ENCODE data around the gene OR2AT4.
"Not testable (repeated sequence)": the region's sequence is repeated elsewhere in the genome, so short reads cannot be mapped to it uniquely, and the experiment has no call there.

The OR2AT4 gene

DNA sequence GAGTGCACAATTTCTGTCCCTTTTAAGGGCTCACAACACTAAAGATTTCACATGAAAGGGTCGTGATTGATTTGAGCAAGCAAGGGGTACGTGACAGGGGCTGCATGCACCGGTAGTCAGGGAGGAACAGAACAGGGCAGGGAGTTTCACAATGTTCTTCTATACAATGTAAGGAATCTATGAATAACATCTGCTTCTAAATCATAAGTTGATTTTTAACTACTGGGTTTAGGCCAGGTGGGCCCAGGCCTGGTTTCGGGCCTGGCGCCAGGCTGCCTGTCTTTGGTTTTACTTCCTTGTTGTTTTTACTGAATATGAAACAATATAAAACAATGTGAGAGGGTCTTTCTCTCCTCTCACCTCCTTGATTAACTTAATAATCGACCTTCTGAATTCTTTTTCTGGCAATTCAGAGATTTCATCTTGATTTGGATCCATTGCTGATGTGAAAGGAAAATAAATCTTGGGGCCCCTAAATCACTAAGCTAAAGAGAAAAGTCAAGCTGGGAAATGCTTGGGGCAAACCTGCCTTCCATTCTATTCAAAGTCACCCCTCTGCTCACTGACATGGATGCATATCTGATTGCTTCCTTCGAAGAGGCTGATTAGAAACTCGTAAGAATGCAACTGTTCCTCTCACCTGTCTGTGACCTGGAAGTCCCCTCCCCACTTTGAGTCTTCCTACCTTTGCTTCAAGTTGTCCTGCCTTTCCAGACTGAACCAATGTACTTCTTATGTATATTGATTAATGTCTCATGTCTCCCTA is 47.0 kb downstream of the OR2AT4 start:
- H3K9ac ChIP-seq (ENCODE audit: low read depth in 1 of 2, low read length in 2 of 2); H3K4me3 ChIP-seq (ENCODE audit: low read length in 2 of 2); H3K27ac ChIP-seq (ENCODE audit: low read depth in 2 of 2, low read length in 2 of 2): not testable (repeated sequence)

GRCh38 chr11:75047191-75047590 is 49.5 kb downstream of the OR2AT4 start:
- Histone ChIP-seq H3K9ac (ENCODE audit: low read depth in 1 of 2, low read length in 2 of 2) (no peak overlapping the region), H3K27me3 (ENCODE audit: control insufficient read depth in 2 of 2, insufficient read depth in 2 of 2, low read length in 2 of 2) (no peaks in the 10 kb centered on the region), H3K27ac (ENCODE audit: low read depth in 2 of 2, low read length in 2 of 2) (no peak overlapping the region), H3K4me1 (ENCODE audit: control insufficient read depth in 2 of 2, insufficient read depth in 2 of 2, low read length in 2 of 2) (no peaks in the 10 kb centered on the region), H3K9me3 (ENCODE audit: control insufficient read depth in 2 of 2, low read length in 2 of 2) (no peaks in the 10 kb centered on the region), H3K36me3 (ENCODE audit: control insufficient read depth in 2 of 2, insufficient read depth in 2 of 2, low read length in 2 of 2) (no peaks in the 10 kb centered on the region), H3K4me3 (ENCODE audit: low read length in 2 of 2) (no peak overlapping the region)

More for the DNA sequence above, 47.0 kb downstream of the OR2AT4 start:
- not testable (repeated sequence) for H3K4me1 ChIP-seq (ENCODE audit: control insufficient read depth in 2 of 2, insufficient read depth in 2 of 2, low read length in 2 of 2); H3K36me3 ChIP-seq (ENCODE audit: control insufficient read depth in 2 of 2, insufficient read depth in 2 of 2, low read length in 2 of 2); H3K27me3 ChIP-seq (ENCODE audit: control insufficient read depth in 2 of 2, insufficient read depth in 2 of 2, low read length in 2 of 2); H3K9me3 ChIP-seq (ENCODE audit: control insufficient read depth in 2 of 2, low read length in 2 of 2)

GRCh38 chr11:75046668-75047067 is 50.0 kb downstream of the OR2AT4 start:
- not testable (repeated sequence) for H3K36me3 ChIP-seq (ENCODE audit: control insufficient read depth in 2 of 2, insufficient read depth in 2 of 2, low read length in 2 of 2); H3K27me3 ChIP-seq (ENCODE audit: control insufficient read depth in 2 of 2, insufficient read depth in 2 of 2, low read length in 2 of 2); H3K4me1 ChIP-seq (ENCODE audit: control insufficient read depth in 2 of 2, insufficient read depth in 2 of 2, low read length in 2 of 2); H3K9me3 ChIP-seq (ENCODE audit: control insufficient read depth in 2 of 2, low read length in 2 of 2); H3K27ac ChIP-seq (ENCODE audit: low read depth in 2 of 2, low read length in 2 of 2); H3K4me3 ChIP-seq (ENCODE audit: low read length in 2 of 2); H3K9ac ChIP-seq (ENCODE audit: low read depth in 1 of 2, low read length in 2 of 2)

DNA sequence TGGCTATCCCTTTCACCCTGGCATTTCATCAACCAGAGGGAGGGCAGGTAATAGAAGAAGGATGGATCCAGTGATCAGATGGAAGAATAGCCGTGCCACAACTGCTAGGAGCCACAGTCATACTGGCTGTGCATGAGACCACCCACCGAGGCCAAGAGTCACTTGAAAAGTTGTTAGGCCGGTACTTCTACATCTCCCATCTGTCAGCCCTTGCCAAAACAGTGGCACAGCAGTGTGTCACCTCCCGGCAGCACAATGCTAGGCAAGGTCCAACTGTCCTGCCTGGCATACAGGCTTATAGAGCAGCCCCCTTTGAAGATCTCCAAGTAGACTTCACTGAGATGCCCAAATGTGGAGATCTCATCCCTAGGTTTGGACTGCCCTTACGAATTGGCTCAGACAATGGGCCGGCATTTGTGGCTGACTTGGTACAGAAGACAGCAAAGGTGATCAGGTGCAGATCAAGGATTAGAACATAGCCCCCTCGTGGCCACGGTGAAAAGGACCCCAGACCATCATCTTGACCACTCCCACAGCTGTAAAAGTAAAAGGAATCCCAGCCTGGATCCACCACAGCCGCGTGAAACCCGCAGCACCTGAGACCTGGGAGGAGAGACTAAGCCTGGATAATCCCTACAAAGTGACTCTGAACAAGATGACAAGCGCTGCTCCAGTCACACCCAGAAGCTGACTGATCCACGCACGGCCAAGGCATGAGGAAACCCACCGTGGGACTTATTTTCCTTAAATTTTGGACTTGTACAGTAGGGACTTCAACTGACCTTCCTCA is 52.1 kb downstream of the OR2AT4 start:
- not testable (repeated sequence) for H3K27me3 ChIP-seq (ENCODE audit: control insufficient read depth in 2 of 2, insufficient read depth in 2 of 2, low read length in 2 of 2)

DNA sequence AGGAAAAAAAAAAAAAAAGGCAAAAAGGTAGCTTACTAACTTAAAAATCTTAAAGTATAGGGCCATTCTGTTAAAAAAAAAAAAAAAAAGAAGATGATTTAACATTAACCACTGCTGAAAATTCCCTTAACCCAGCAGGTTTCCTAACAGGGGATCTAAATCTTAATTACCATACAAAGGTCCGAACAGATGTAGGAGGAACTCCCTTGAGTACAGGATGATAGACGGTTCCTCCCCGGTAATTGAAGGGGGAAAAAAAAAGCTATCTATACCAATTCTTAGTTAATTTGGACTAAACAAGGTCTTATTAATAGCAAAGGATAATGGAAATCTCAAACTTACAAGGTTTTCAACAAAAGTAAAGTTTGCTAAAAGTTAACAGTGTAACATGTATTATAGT is 54.9 kb downstream of the OR2AT4 start:
- not testable (repeated sequence) for H3K27me3 ChIP-seq (ENCODE audit: control insufficient read depth in 2 of 2, insufficient read depth in 2 of 2, low read length in 2 of 2); H3K36me3 ChIP-seq (ENCODE audit: control insufficient read depth in 2 of 2, insufficient read depth in 2 of 2, low read length in 2 of 2); H3K27ac ChIP-seq (ENCODE audit: low read depth in 2 of 2, low read length in 2 of 2); H3K9ac ChIP-seq (ENCODE audit: low read depth in 1 of 2, low read length in 2 of 2); H3K9me3 ChIP-seq (ENCODE audit: control insufficient read depth in 2 of 2, low read length in 2 of 2); H3K4me3 ChIP-seq (ENCODE audit: low read length in 2 of 2); H3K4me1 ChIP-seq (ENCODE audit: control insufficient read depth in 2 of 2, insufficient read depth in 2 of 2, low read length in 2 of 2)

More for the DNA sequence above, 52.1 kb downstream of the OR2AT4 start:
- not testable (repeated sequence) for H3K9ac ChIP-seq (ENCODE audit: low read depth in 1 of 2, low read length in 2 of 2); H3K27ac ChIP-seq (ENCODE audit: low read depth in 2 of 2, low read length in 2 of 2); H3K9me3 ChIP-seq (ENCODE audit: control insufficient read depth in 2 of 2, low read length in 2 of 2); H3K4me1 ChIP-seq (ENCODE audit: control insufficient read depth in 2 of 2, insufficient read depth in 2 of 2, low read length in 2 of 2); H3K36me3 ChIP-seq (ENCODE audit: control insufficient read depth in 2 of 2, insufficient read depth in 2 of 2, low read length in 2 of 2); H3K4me3 ChIP-seq (ENCODE audit: low read length in 2 of 2)

GRCh38 chr11:75041263-75041662 is 55.4 kb downstream of the OR2AT4 start:
- Histone ChIP-seq H3K9ac (ENCODE audit: low read depth in 1 of 2, low read length in 2 of 2) (no peak overlapping the region), H3K9me3 (ENCODE audit: control insufficient read depth in 2 of 2, low read length in 2 of 2) (no peaks in the 10 kb centered on the region), H3K36me3 (ENCODE audit: control insufficient read depth in 2 of 2, insufficient read depth in 2 of 2, low read length in 2 of 2) (no peaks in the 10 kb centered on the region), H3K4me3 (ENCODE audit: low read length in 2 of 2) (no peak overlapping the region), H3K27me3 (ENCODE audit: control insufficient read depth in 2 of 2, insufficient read depth in 2 of 2, low read length in 2 of 2) (no peaks in the 10 kb centered on the region), H3K27ac (ENCODE audit: low read depth in 2 of 2, low read length in 2 of 2) (no peak overlapping the region), H3K4me1 (ENCODE audit: control insufficient read depth in 2 of 2, insufficient read depth in 2 of 2, low read length in 2 of 2) (no peaks in the 10 kb centered on the region)

GRCh38 chr11:75040167-75040770 is 56.4 kb downstream of the OR2AT4 start:
- Histone ChIP-seq H3K9me3 (ENCODE audit: control insufficient read depth in 2 of 2, low read length in 2 of 2) (no peaks in the 10 kb centered on the region), H3K4me1 (ENCODE audit: control insufficient read depth in 2 of 2, insufficient read depth in 2 of 2, low read length in 2 of 2) (no peaks in the 10 kb centered on the region), H3K27me3 (ENCODE audit: control insufficient read depth in 2 of 2, insufficient read depth in 2 of 2, low read length in 2 of 2) (no peaks in the 10 kb centered on the region), H3K9ac (ENCODE audit: low read depth in 1 of 2, low read length in 2 of 2) (no peak overlapping the region), H3K27ac (ENCODE audit: low read depth in 2 of 2, low read length in 2 of 2) (no peak overlapping the region), H3K4me3 (ENCODE audit: low read length in 2 of 2) (no peak overlapping the region), H3K36me3 (ENCODE audit: control insufficient read depth in 2 of 2, insufficient read depth in 2 of 2, low read length in 2 of 2) (no peaks in the 10 kb centered on the region)

GRCh38 chr11:75035911-75036565 is 60.6 kb downstream of the OR2AT4 start:
- Histone ChIP-seq H3K36me3 (ENCODE audit: control insufficient read depth in 2 of 2, insufficient read depth in 2 of 2, low read length in 2 of 2) (no peaks in the 10 kb centered on the region), H3K9me3 (ENCODE audit: control insufficient read depth in 2 of 2, low read length in 2 of 2) (no peaks in the 10 kb centered on the region), H3K4me1 (ENCODE audit: control insufficient read depth in 2 of 2, insufficient read depth in 2 of 2, low read length in 2 of 2) (no peaks in the 10 kb centered on the region), H3K9ac (ENCODE audit: low read depth in 1 of 2, low read length in 2 of 2) (no peak overlapping the region), H3K4me3 (ENCODE audit: low read length in 2 of 2) (no peak overlapping the region), H3K27ac (ENCODE audit: low read depth in 2 of 2, low read length in 2 of 2) (no peak overlapping the region), H3K27me3 (ENCODE audit: control insufficient read depth in 2 of 2, insufficient read depth in 2 of 2, low read length in 2 of 2) (no peaks in the 10 kb centered on the region)

GRCh38 chr11:75035256-75035655 is 61.4 kb downstream of the OR2AT4 start:
- Histone ChIP-seq H3K9me3 (ENCODE audit: control insufficient read depth in 2 of 2, low read length in 2 of 2) (no peaks in the 10 kb centered on the region), H3K27me3 (ENCODE audit: control insufficient read depth in 2 of 2, insufficient read depth in 2 of 2, low read length in 2 of 2) (no peaks in the 10 kb centered on the region), H3K4me3 (ENCODE audit: low read length in 2 of 2) (no peak overlapping the region), H3K36me3 (ENCODE audit: control insufficient read depth in 2 of 2, insufficient read depth in 2 of 2, low read length in 2 of 2) (no peaks in the 10 kb centered on the region), H3K27ac (ENCODE audit: low read depth in 2 of 2, low read length in 2 of 2) (no peak overlapping the region), H3K9ac (ENCODE audit: low read depth in 1 of 2, low read length in 2 of 2) (no peak overlapping the region), H3K4me1 (ENCODE audit: control insufficient read depth in 2 of 2, insufficient read depth in 2 of 2, low read length in 2 of 2) (no peaks in the 10 kb centered on the region)

GRCh38 chr11:75033916-75034315 is 62.8 kb downstream of the OR2AT4 start:
- Histone ChIP-seq H3K4me1 (ENCODE audit: control insufficient read depth in 2 of 2, insufficient read depth in 2 of 2, low read length in 2 of 2) (no peaks in the 10 kb centered on the region), H3K36me3 (ENCODE audit: control insufficient read depth in 2 of 2, insufficient read depth in 2 of 2, low read length in 2 of 2) (no peaks in the 10 kb centered on the region), H3K9ac (ENCODE audit: low read depth in 1 of 2, low read length in 2 of 2) (no peak overlapping the region), H3K27ac (ENCODE audit: low read depth in 2 of 2, low read length in 2 of 2) (no peak overlapping the region), H3K4me3 (ENCODE audit: low read length in 2 of 2) (no peak overlapping the region), H3K9me3 (ENCODE audit: control insufficient read depth in 2 of 2, low read length in 2 of 2) (no peaks in the 10 kb centered on the region), H3K27me3 (ENCODE audit: control insufficient read depth in 2 of 2, insufficient read depth in 2 of 2, low read length in 2 of 2) (no peaks in the 10 kb centered on the region)

All from mucosa of rectum (tissue), 2 donors.